DOHH2 (cell line): ENCODE results near the gene DENND1B.

Experiments
- H3F3A ChIP-seq: fragments of 200-600 bp; sonication (generic), shearing (Covaris generic); 2 replicates; pipeline ENCODE4 v1.6.0; 2016; ENCODE audit warnings: antibody characterized with exemption, mild to moderate bottlenecking; ENCODE audit not compliant: control insufficient read depth, insufficient read depth
- H3K27ac ChIP-seq: fragments of 200-600 bp; sonication (generic); 2 replicates; pipeline ENCODE4 v1.5.1; 2014; ENCODE audit warnings: low read depth, mild to moderate bottlenecking, low read length, moderate library complexity
- H3K27me3 ChIP-seq: fragments of 200-600 bp; sonication (generic); 2 replicates; pipeline ENCODE4 v1.6.1; 2014; ENCODE audit warnings: mild to moderate bottlenecking, low read length, mixed read lengths; ENCODE audit not compliant: control insufficient read depth
- H3K36me3 ChIP-seq: fragments of 200-600 bp; sonication (generic); 2 replicates; pipeline ENCODE4 v1.6.1; 2014; ENCODE audit warnings: mild to moderate bottlenecking, low read length, moderate library complexity, mixed read lengths; ENCODE audit not compliant: control insufficient read depth
- H3K4me1 ChIP-seq: fragments of 200-600 bp; sonication (generic); 2 replicates; pipeline ENCODE4 v1.6.1; 2014; ENCODE audit warnings: mild to moderate bottlenecking, low read length, mixed read lengths; ENCODE audit not compliant: control insufficient read depth
- H3K4me2 ChIP-seq: fragments of 200-600 bp; sonication (generic); 2 replicates; pipeline ENCODE4 v1.6.0; 2014; ENCODE audit warnings: mild to moderate bottlenecking, low read length, moderate library complexity
- H3K4me3 ChIP-seq: fragments of 200-600 bp; sonication (generic); 2 replicates; pipeline ENCODE4 v1.5.1; 2014; ENCODE audit warnings: mild to moderate bottlenecking, low read length, mixed read lengths
- H3K79me2 ChIP-seq: fragments of 200-600 bp; sonication (generic); 2 replicates; pipeline ENCODE4 v1.6.1; 2014; ENCODE audit warnings: mild to moderate bottlenecking, low read length, mixed read lengths; ENCODE audit not compliant: control insufficient read depth
- H3K9me2 ChIP-seq: fragments of 200-600 bp; sonication (generic); replicated peaks from 2 replicates; pipeline ENCODE4 v1.6.1; 2014; ENCODE audit warnings: mild to moderate bottlenecking, low read length, mixed read lengths; ENCODE audit not compliant: control insufficient read depth
- H3K9me3 ChIP-seq: fragments of 200-600 bp; sonication (generic); 2 replicates; pipeline ENCODE4 v1.6.1; 2014; ENCODE audit warnings: antibody characterized with exemption, low read length, mixed read lengths; ENCODE audit not compliant: control insufficient read depth, insufficient read depth
- H4K20me1 ChIP-seq: fragments of 200-600 bp; sonication (generic); 2 replicates; pipeline ENCODE4 v1.6.0; 2014; ENCODE audit warnings: low read depth, mild to moderate bottlenecking, antibody characterized with exemption, low read length, moderate library complexity; ENCODE audit not compliant: control insufficient read depth, insufficient read depth
- EZH2phosphoT487 ChIP-seq: fragments of 200-600 bp; sonication (generic); IDR thresholded peaks from 2 replicates; pipeline ENCODE4 v1.6.1; 2017; ENCODE audit warnings: borderline replicate concordance, mild to moderate bottlenecking, antibody characterized with exemption, low read length, moderate library complexity, mixed read lengths
- TF ChIP-seq, protein P1 (sequence below): fragments of 200-600 bp; sonication (generic); IDR thresholded peaks from one replicate; pipeline ENCODE4 v1.5.1; 2014; ENCODE audit warnings: antibody characterized with exemption, mild to moderate bottlenecking, low read depth, low read length; ENCODE audit not compliant: poor library complexity, severe bottlenecking

DENND1B gene

GRCh38 chr1:197649188-197649587 lies 126.1 kb downstream of the DENND1B start:
- H3K36me3 ChIP-seq: no peaks in the 10 kb centered on the region
- TF ChIP-seq, protein P1, sequence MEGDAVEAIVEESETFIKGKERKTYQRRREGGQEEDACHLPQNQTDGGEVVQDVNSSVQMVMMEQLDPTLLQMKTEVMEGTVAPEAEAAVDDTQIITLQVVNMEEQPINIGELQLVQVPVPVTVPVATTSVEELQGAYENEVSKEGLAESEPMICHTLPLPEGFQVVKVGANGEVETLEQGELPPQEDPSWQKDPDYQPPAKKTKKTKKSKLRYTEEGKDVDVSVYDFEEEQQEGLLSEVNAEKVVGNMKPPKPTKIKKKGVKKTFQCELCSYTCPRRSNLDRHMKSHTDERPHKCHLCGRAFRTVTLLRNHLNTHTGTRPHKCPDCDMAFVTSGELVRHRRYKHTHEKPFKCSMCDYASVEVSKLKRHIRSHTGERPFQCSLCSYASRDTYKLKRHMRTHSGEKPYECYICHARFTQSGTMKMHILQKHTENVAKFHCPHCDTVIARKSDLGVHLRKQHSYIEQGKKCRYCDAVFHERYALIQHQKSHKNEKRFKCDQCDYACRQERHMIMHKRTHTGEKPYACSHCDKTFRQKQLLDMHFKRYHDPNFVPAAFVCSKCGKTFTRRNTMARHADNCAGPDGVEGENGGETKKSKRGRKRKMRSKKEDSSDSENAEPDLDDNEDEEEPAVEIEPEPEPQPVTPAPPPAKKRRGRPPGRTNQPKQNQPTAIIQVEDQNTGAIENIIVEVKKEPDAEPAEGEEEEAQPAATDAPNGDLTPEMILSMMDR: no peak
- no peak for TF ChIP-seq EZH2phosphoT487
- H3K4me2 ChIP-seq: no peak overlapping the region
- no peak overlapping the region for H3K4me3 ChIP-seq
- no peaks in the 10 kb centered on the region for H3F3A ChIP-seq
- no peak overlapping the region for H3K27ac ChIP-seq
- no peaks in the 10 kb centered on the region for H4K20me1 ChIP-seq
- H3K4me1 ChIP-seq: no peaks in the 10 kb centered on the region
- H3K9me2 ChIP-seq: no peaks in the 10 kb centered on the region
- H3K79me2 ChIP-seq: no peaks in the 10 kb centered on the region
- H3K27me3 ChIP-seq: no peaks in the 10 kb centered on the region
- no peaks in the 10 kb centered on the region for H3K9me3 ChIP-seq

DNA sequence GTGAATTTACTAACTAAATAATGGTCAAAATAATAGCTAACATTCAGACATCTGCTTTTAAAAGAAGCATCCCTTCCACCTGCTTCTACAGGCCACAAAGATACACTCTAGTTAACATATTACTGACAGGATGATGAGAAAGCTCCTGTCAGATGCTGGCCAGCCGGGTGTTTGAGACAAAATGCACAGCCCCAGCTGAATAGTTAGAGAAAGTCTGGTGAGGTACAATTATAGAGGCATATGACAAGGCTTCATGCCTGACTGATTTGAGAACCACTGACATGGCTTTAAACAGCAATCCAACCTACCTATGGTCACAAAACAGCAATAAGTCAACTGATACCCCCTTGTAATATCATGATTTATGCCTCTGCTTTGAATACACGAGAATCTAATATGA lies 137.0 kb downstream of the DENND1B start:
- Histone ChIP-seq H3K9me3 (no peaks in the 10 kb centered on the region; the same call in 1 of the 2 replicates), H3K79me2 (no peaks in the 10 kb centered on the region), H3K4me1 (peaks cover 12% of the 10 kb centered on the region), H4K20me1 (no peaks in the 10 kb centered on the region), H3K4me3 (no peak overlapping the region), H3K36me3 (peaks cover 12% of the 10 kb centered on the region), H3K27ac (no peak overlapping the region), H3F3A (no peaks in the 10 kb centered on the region), H3K4me2 (no peak overlapping the region), H3K27me3 (no peaks in the 10 kb centered on the region), H3K9me2 (no peaks in the 10 kb centered on the region)
- TF ChIP-seq EZH2phosphoT487: no peak
- TF ChIP-seq, protein P1: no peak

DNA sequence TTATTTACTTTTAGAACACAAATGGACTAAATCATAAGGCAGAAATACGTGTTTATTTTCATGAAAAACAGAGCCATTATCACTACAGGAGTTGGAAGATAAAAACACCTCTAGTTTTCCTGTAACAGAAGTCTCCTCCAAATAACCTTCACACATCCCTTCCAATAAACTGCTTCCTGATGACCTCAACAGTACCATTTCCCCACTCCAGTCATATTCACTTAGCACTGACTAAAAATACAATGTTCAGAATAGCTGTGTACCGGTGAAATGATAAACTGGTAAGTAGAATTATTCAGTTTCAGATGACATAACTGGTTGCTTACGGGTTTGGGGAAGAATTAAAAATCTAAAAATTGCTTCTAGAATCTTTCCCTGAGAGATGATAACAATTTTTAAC lies 137.9 kb downstream of the DENND1B start:
- Histone ChIP-seq H3K27me3 (no peaks in the 10 kb centered on the region), H3K36me3 (peaks cover 18% of the 10 kb centered on the region), H3K9me3 (no peaks in the 10 kb centered on the region; the same call in 1 of the 2 replicates), H3K9me2 (no peaks in the 10 kb centered on the region), H3K4me3 (no peak overlapping the region), H3K27ac (no peak overlapping the region), H4K20me1 (no peaks in the 10 kb centered on the region), H3K79me2 (no peaks in the 10 kb centered on the region), H3F3A (no peaks in the 10 kb centered on the region), H3K4me2 (no peak overlapping the region), H3K4me1 (peaks cover 21% of the 10 kb centered on the region)
- TF ChIP-seq EZH2phosphoT487: no peak
- TF ChIP-seq, protein P1: no peak
